CD4-positive, alpha-beta memory T cell (primary cell): ENCODE measurements around the gene NDUFS1. TPM values are rescaled to one million over a fixed set of nuclear protein-coding genes. Genes with fewer than 3 reads are reported as not detected.
"Not testable (repeated sequence)": the region's sequence is repeated elsewhere in the genome, so short reads cannot be mapped to it uniquely, and the experiment has no call there.

ENCODE experiments used
- CTCF ChIA-PET: fragments of 350-600 bp; sonication (Branson Sonifier 250); formaldehyde crosslinking; loops from one replicate; lab custom pipeline; 2021; ENCODE audit warnings: inconsistent platforms; ENCODE audit not compliant: partially characterized antibody; lab: Charles Lee
- POLR2A ChIA-PET: fragments of 350-600 bp; sonication (Branson Sonifier 250); formaldehyde crosslinking; loops from one replicate; lab custom pipeline; 2021; ENCODE audit not compliant: partially characterized antibody; lab: Charles Lee
- DNase-seq, 5 donors: peaks; one replicate each; pipeline versions ENCODE4 v3.0.0 to v3.0.0-alpha.2; 2020 to 2022; ENCODE audit warnings: mixed read lengths in 1 of 5
- H3K27ac ChIP-seq: one replicate; pipeline ENCODE4 v1.7.0; 2013; ENCODE audit warnings: low read depth, low read length
- H3K27me3 ChIP-seq: 2 replicates; pipeline ENCODE4 v1.7.0; 2013; ENCODE audit warnings: mild to moderate bottlenecking, low read length, moderate library complexity; ENCODE audit not compliant: insufficient read depth
- H3K36me3 ChIP-seq: 2 replicates; pipeline ENCODE4 v1.7.0; 2013; ENCODE audit warnings: mild to moderate bottlenecking, low read length, moderate library complexity; ENCODE audit not compliant: insufficient read depth
- H3K4me1 ChIP-seq: 2 replicates; pipeline ENCODE4 v1.7.0; 2013; ENCODE audit warnings: mild to moderate bottlenecking, low read length, moderate library complexity; ENCODE audit not compliant: insufficient read depth
- H3K4me3 ChIP-seq, 2 donors: one replicate each; pipeline ENCODE4 v1.7.0; 2013; ENCODE audit warnings: low read length in 2 of 2, mild to moderate bottlenecking in 1 of 2
- H3K9me3 ChIP-seq, 2 donors: one replicate each; pipeline ENCODE4 v1.7.0; 2013; ENCODE audit warnings: low read length in 2 of 2, control low read depth in 1 of 2; ENCODE audit not compliant: control insufficient read depth in 1 of 2
- H3K27ac Mint-ChIP-seq, 7 donors: one replicate each; pipeline ENCODE4 v1.8.0; 2020 to 2021; ENCODE audit warnings: mixed read lengths in 7 of 7, mild to moderate bottlenecking in 6 of 7, inconsistent platforms in 3 of 7, moderate library complexity in 3 of 7
- H3K27me3 Mint-ChIP-seq, 2 donors: one replicate each; pipeline ENCODE4 v1.8.0; 2020 to 2021; ENCODE audit warnings: mixed read lengths in 2 of 2
- H3K36me3 Mint-ChIP-seq, 2 donors: one replicate each; pipeline ENCODE4 v1.8.0; 2020 to 2021; ENCODE audit warnings: mixed read lengths in 2 of 2, inconsistent platforms in 1 of 2, mild to moderate bottlenecking in 1 of 2
- H3K4me1 Mint-ChIP-seq, 4 donors: one replicate each; pipeline ENCODE4 v1.8.0; 2020 to 2021; ENCODE audit warnings: mixed read lengths in 4 of 4, mild to moderate bottlenecking in 1 of 4
- H3K4me3 Mint-ChIP-seq, 8 donors: one replicate each; pipeline ENCODE4 v1.8.0; 2020 to 2021; ENCODE audit warnings: mixed read lengths in 8 of 8, mild to moderate bottlenecking in 7 of 8, moderate library complexity in 6 of 8, inconsistent platforms in 3 of 8
- H3K9me3 Mint-ChIP-seq, 8 donors: one replicate each; pipeline ENCODE4 v1.8.0; 2020 to 2021; ENCODE audit warnings: mixed read lengths in 8 of 8, mild to moderate bottlenecking in 5 of 8, inconsistent platforms in 3 of 8, moderate library complexity in 1 of 8
- intact Hi-C: fragments of 100-400 bp; cut with micrococcal nuclease; formaldehyde crosslinking; loops from one replicate; pipeline ENCODE4 v1.15.1; 2023
- polyA plus RNA-seq, 2 donors: library from polyadenylated mRNA; unstranded; fragments of 300-500 nt; fragmentation: Illumina TruSeq; gene quantifications; one replicate each; pipeline ENCODE4 v1.2.3, GENCODE V29; 2021
- total RNA-seq, 2 experiments: library from RNA; stranded (reverse); gene quantifications; one replicate each; pipeline ENCODE4 v1.2.3, GENCODE V29; 2021

Gene NDUFS1
- total RNA-seq (10 to 100 TPM; 53.4 to 57.6 TPM), polyA plus RNA-seq (10 to 100 TPM; 32.1 to 52.2 TPM)

- peaks cover 25 to 58% of the 10 kb centered on the region in 2 donors for H3K36me3 Mint-ChIP-seq
- peak within 1 kb of the TSS; percentile 97 to 100 (median 100) for H3K4me3 Mint-ChIP-seq
- Histone ChIP-seq H3K4me3 (peak within 1 kb of the TSS; percentile 69 to 78), H3K4me1 (peaks cover 47% of the 10 kb centered on the region), H3K27me3 (no peaks in the 10 kb centered on the region), H3K9me3 (no peaks in the 10 kb centered on the region), H3K27ac (peak within 1 kb of the TSS; percentile 94), H3K36me3 (peaks cover 15% of the 10 kb centered on the region)
- intact Hi-C loops: loop anchor here (1.0 to 10.0 kb wide), 10 partner anchors 73 to 1553 kb away; partner anchors contain the start of genes ADAM23, CCNYL1, CREB1 and FASTKD2
- peak within 1 kb of the TSS; percentile 98 to 100 (median 99) for H3K27ac Mint-ChIP-seq
- ChIA-PET POLR2A (interaction anchor here (0.7 to 2.1 kb wide), 8 partner anchors 20 to 1466 kb away, joined by 3 to 29 read pairs (median 4); partner anchors contain the start of genes INO80D, METTL21A and ZDBF2), CTCF (interaction anchor here (0.6 to 3.6 kb wide), 2 partner anchors 73 to 186 kb away, joined by 3 to 19 read pairs; partner anchors contain the start of gene INO80D)
- peak; percentile 96 to 97 (median 97) for DNase-seq
- peaks cover 38 to 71% (median 56%) of the 10 kb centered on the region in 4 donors for H3K4me1 Mint-ChIP-seq
- no peaks in the 10 kb centered on the region for H3K27me3 Mint-ChIP-seq
- peaks cover 0 to 4% (median 0%) of the 10 kb centered on the region in 8 donors for H3K9me3 Mint-ChIP-seq
These were observed at the start of gene NDUFS1, which contains the start of gene EEF1B2 for GRCh38 chr2:206159346-206160124. Gene NDUFS1, minus strand, starts transcription at chr2:206159444. Its CDS starts 5,766 bp downstream, at chr2:206153678. Gene EEF1B2, plus strand, starts transcription at chr2:206159895. Its CDS starts 85 bp downstream, at chr2:206159980.

DNA sequence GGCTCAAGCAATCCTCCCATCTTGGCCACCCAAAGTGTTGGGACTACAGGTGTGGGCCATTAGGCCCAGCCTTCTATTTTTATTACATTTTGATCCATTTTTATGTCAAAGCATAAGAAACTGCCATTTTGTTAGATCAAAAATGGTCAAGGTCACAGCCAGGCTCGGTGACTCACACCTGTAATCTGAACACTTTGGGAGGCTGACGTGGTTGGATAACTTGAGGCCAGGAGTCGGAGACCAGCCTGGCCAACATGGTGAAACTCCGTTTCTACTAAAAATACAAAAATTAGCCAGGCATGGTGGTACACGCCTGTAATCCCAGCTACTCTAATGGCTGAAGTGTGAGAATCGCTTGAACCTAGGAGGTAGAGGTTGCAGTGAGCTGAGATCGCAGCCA, 49.7 kb upstream of the NDUFS1 start:
- Mint-ChIP-seq H3K4me3 (no peak overlapping the region), H3K27ac (no peak overlapping the region), H3K27me3 (peaks cover 2 to 4% of the 10 kb centered on the region in 2 donors), H3K9me3 (no peaks in the 10 kb centered on the region), H3K36me3 (no peaks in the 10 kb centered on the region), H3K4me1 (no peaks in the 10 kb centered on the region)
- no peaks in the 10 kb centered on the region for H3K27me3 ChIP-seq
- no peaks in the 10 kb centered on the region for H3K4me1 ChIP-seq
- no peak overlapping the region for H3K4me3 ChIP-seq
- H3K27ac ChIP-seq: no peak overlapping the region
- H3K9me3 ChIP-seq: no peaks in the 10 kb centered on the region
- ChIA-PET CTCF (no interaction called here), POLR2A (no interaction called here)
- intact Hi-C loops: no loop called here
- H3K36me3 ChIP-seq: no peaks in the 10 kb centered on the region
- DNase-seq: no peak

- POLR2A ChIA-PET, H3K36me3 Mint-ChIP-seq, H3K4me1 ChIP-seq, H3K27me3 ChIP-seq, H3K36me3 ChIP-seq, H3K27ac Mint-ChIP-seq, H3K4me3 Mint-ChIP-seq, H3K9me3 Mint-ChIP-seq, H3K27me3 Mint-ChIP-seq, H3K27ac ChIP-seq, H3K9me3 ChIP-seq, DNase-seq, H3K4me3 ChIP-seq, intact Hi-C loops, CTCF ChIA-PET, H3K4me1 Mint-ChIP-seq: not testable (repeated sequence)
These were observed 48.1 kb upstream of the NDUFS1 start for GRCh38 chr2:206207316-206207715.

DNA sequence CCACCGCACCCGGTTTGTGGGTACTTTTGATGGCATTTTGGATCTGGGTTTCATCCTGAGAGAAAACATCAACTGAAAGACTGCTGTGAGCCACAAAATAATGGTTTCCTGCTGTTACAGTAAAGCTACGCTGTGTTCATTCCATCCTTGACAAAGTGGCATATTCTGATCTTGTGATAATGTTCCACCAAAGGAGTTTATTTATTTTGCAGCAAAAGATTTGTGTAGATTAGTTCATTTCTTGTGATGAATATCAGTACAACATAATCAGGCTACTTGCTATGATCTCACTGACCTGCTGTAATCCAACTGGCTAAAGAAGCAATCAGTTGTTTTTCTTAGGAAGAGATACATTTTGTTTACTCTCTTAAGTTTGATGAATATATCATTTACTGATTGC, 45.5 kb upstream of the NDUFS1 start:
- Mint-ChIP-seq H3K27me3 (peaks cover 5 to 9% of the 10 kb centered on the region in 2 donors), H3K4me3 (no peak overlapping the region), H3K4me1 (no peaks in the 10 kb centered on the region), H3K9me3 (peaks cover 0 to 3% (median 0%) of the 10 kb centered on the region in 8 donors), H3K36me3 (no peaks in the 10 kb centered on the region), H3K27ac (no peak overlapping the region)
- Histone ChIP-seq H3K27me3 (no peaks in the 10 kb centered on the region), H3K4me1 (no peaks in the 10 kb centered on the region), H3K36me3 (no peaks in the 10 kb centered on the region), H3K4me3 (no peak overlapping the region), H3K9me3 (no peaks in the 10 kb centered on the region), H3K27ac (no peak overlapping the region)
- intact Hi-C loops: no loop called here
- DNase-seq: no peak
- POLR2A ChIA-PET: no interaction called here
- CTCF ChIA-PET: no interaction called here

DNA sequence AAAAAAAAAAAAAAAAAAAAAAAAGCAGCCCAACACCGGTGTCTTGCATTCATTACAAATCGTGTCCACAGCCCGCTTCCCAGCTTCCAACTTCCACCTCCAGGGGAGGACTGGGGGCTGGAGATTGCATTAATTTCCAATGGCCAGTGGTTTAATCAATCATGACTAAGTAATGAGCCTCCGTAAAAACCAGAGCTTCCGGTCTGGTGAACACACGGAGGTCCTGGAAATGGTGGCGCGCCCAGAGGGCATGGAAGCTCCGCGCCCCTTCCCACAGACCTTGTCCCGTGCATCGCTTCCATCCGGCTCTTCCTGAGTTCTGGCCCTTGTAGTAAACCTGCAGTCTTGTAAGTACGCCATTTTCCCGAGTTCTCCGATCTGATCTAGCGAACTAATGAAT, 44.1 kb upstream of the NDUFS1 start:
- Histone ChIP-seq H3K27me3 (no peaks in the 10 kb centered on the region), H3K4me3 (no peak overlapping the region), H3K4me1 (no peaks in the 10 kb centered on the region), H3K36me3 (no peaks in the 10 kb centered on the region), H3K27ac (no peak overlapping the region), H3K9me3 (no peaks in the 10 kb centered on the region)
- intact Hi-C loops: no loop called here
- Mint-ChIP-seq H3K4me1 (no peaks in the 10 kb centered on the region), H3K4me3 (no peak overlapping the region), H3K27me3 (peaks cover 5 to 13% of the 10 kb centered on the region in 2 donors), H3K36me3 (no peaks in the 10 kb centered on the region), H3K9me3 (peaks cover 0 to 3% (median 0%) of the 10 kb centered on the region in 8 donors), H3K27ac (peak overlapping the region in 1 of 7 donors; percentile 76)
- no peak for DNase-seq
- CTCF ChIA-PET: interaction anchor here (0.6 to 0.7 kb wide), 2 partner anchors 96 to 349 kb away, joined by 3 read pairs; no protein-coding TSS in a partner anchor
- POLR2A ChIA-PET: no interaction called here

- Mint-ChIP-seq H3K36me3 (no peaks in the 10 kb centered on the region), H3K27me3 (peaks cover 7 to 14% of the 10 kb centered on the region in 2 donors), H3K4me1 (no peaks in the 10 kb centered on the region), H3K4me3 (no peak overlapping the region), H3K27ac (no peak overlapping the region), H3K9me3 (peaks cover 0 to 3% (median 0%) of the 10 kb centered on the region in 8 donors)
- DNase-seq: no peak
- H3K4me3 ChIP-seq: no peak overlapping the region
- no peak overlapping the region for H3K27ac ChIP-seq
- no peaks in the 10 kb centered on the region for H3K4me1 ChIP-seq
- no peaks in the 10 kb centered on the region for H3K36me3 ChIP-seq
- no peaks in the 10 kb centered on the region for H3K27me3 ChIP-seq
- CTCF ChIA-PET: no interaction called here
- H3K9me3 ChIP-seq: no peaks in the 10 kb centered on the region
- POLR2A ChIA-PET: no interaction called here
- intact Hi-C loops: no loop called here
These were observed 43.2 kb upstream of the NDUFS1 start for GRCh38 chr2:206202446-206202845.

DNA sequence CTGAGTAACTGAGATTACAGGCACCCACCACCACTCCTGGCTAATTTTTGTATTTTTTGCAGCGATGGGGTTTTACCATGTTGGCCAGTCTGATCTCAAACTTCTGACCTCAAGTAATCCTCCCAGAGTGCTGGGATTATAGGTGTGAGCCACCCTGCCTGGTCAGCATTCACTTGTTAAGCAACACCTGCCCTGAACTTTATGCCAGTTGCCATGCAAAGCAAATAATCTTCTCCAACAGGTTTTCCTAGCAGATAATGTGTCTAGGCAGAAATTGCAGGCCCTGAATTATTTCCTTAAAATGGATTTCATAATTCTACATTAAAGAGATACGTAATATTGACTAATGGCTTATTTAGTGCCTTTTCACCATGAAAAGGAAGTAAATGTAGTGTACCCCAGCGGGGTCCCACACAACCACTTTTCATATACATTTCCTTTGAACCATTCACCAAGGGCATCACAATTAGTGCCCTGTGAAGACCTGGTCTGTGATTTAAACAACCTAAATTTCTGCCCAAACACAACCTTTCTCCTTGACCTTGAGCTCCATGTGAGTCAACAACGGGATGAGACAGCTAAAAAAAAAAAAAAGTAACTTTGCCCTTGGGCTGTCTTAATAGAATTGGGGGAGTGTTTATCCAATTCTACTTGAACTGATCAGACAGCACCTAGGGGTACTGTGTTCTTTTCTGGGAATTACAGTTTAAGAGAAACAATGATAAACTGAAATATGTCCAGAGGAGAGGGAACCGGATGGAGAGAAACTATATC, 42.0 kb upstream of the NDUFS1 start:
- intact Hi-C loops: no loop called here
- Mint-ChIP-seq H3K4me3 (no peak overlapping the region), H3K4me1 (no peaks in the 10 kb centered on the region), H3K27me3 (peaks cover 9 to 14% of the 10 kb centered on the region in 2 donors), H3K36me3 (no peaks in the 10 kb centered on the region), H3K27ac (no peak overlapping the region), H3K9me3 (peaks cover 0 to 3% (median 0%) of the 10 kb centered on the region in 8 donors)
- no peaks in the 10 kb centered on the region for H3K9me3 ChIP-seq
- H3K36me3 ChIP-seq: no peaks in the 10 kb centered on the region
- no peak overlapping the region for H3K27ac ChIP-seq
- no peaks in the 10 kb centered on the region for H3K4me1 ChIP-seq
- DNase-seq: no peak
- ChIA-PET CTCF (no interaction called here), POLR2A (no interaction called here)
- no peak overlapping the region for H3K4me3 ChIP-seq
- H3K27me3 ChIP-seq: no peaks in the 10 kb centered on the region
